SIG-M5 (cell line): Measurements from ENCODE around the gene PRRC2A.

Source experiments
- DNase-seq: peaks from one replicate; lab custom pipeline; 2025; lab: John Stamatoyannopoulos, UW

Gene PRRC2A

DNA sequence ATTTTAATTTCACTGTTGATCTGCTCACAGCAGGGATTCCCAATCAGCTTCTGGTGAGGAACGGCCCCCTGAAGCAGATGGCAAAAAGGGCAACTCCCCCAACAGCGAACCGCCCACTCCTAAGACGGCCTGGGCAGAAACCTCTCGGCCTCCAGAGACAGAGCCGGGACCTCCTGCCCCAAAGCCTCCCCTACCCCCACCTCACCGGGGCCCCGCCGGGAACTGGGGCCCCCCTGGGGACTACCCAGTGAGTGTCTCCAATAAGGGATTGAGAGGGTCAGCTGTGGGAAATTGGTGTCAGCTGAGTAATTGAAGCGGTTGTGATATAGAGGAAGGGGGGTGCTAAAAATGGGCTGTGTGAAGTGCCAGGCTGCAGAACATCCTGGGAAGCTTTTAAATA is 6.4 kb downstream of the PRRC2A start:
- DNase-seq = no peak

DNA sequence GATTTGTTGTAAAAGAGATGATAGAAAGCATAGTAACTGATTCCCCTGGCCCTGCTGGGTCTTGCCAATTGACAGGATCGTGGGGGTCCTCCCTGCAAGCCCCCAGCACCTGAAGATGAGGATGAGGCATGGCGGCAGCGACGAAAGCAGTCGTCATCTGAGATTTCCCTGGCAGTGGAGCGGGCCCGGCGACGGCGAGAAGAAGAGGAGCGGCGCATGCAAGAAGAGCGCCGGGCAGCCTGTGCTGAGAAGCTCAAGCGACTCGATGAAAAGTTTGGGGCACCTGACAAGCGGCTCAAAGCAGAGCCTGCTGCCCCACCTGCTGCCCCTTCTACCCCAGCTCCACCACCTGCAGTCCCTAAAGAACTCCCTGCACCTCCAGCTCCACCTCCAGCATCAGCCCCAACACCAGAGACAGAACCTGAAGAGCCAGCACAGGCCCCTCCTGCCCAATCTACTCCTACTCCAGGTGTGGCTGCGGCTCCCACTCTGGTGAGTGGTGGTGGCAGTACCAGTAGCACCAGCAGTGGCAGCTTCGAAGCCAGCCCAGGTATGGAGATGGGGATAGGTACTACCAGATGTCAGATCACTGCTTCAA is 7.3 kb downstream of the PRRC2A start:
- no peak for DNase-seq

DNA sequence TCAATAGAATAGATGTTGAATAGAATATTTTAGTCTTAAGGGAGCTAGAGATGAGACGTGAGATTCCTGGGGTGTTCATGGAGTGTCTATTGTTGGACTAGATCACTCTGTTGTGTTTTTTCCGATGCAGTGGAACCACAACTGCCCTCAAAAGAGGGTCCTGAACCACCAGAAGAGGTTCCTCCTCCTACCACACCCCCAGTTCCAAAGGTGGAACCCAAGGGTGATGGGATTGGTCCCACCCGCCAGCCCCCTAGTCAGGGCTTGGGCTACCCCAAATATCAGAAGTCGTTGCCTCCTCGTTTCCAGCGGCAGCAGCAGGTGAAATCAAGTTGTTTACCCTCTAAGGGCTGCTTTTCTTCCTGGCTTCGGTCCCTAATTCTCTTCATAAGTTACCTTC is 8.5 kb downstream of the PRRC2A start:
- DNase-seq = no peak

DNA sequence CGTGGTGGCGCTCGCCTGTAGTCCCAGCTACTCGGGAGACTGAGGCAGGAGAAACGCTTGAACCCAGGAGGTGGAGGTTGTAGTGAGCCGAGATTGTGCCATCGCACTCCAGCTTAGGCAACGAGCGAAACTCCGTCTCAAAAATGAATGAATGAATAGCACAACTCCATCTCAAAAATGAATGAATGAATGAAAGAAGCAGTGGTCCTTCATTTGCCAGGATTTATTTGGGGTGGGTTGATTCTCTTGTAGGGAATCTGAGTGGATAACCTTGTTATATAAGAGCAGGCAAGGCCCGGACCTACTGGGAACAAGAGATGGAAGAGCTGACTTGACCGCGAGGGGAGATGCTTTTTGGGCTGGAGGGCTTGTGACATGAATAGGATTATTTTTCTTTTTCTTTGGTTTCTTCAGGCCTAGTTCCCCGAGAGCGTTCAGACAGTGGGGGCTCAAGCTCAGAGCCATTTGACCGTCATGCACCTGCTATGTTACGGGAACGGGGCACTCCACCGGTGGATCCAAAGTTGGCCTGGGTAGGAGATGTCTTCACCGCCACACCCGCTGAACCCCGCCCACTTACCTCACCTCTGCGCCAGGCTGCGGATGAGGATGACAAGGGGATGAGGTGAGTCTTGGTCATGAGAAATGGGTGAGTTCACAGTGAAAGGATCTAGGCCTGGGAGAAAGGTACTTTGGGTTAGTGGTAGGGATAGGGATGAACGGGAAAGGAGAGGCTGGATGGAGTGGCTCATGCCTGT is 9.8 kb downstream of the PRRC2A start:
- DNase-seq = no peak

DNA sequence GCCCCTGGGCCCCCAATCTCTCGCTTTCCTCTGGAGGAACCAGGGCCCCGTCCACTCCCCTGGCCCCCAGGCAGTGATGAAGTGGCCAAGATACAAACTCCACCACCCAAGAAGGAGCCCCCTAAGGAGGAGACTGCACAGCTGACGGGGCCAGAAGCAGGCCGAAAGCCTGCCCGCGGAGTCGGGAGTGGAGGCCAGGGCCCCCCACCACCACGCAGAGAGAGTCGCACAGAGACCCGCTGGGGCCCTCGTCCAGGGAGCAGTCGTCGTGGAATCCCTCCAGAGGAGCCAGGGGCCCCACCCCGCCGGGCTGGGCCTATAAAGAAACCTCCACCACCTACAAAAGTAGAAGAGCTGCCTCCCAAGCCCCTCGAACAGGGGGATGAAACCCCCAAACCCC is 10.7 kb downstream of the PRRC2A start:
- DNase-seq = no peak

DNA sequence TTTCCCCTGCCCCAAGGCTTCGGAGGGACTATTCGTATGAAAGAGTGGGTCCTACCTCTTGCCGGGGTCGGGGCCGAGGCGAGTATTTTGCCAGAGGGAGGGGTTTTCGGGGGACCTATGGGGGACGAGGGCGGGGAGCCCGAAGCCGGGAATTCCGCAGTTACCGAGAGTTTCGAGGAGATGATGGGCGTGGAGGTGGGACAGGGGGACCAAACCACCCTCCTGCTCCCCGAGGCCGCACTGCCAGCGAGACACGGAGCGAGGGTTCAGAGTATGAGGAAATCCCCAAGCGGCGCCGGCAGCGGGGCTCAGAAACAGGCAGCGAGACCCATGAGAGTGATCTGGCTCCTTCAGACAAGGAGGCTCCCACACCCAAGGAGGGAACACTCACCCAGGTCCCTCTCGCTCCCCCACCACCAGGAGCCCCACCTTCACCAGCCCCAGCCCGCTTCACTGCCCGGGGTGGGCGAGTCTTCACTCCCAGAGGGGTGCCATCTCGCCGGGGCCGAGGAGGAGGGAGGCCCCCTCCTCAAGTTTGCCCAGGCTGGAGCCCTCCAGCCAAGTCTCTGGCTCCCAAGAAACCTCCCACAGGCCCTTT is 11.3 kb downstream of the PRRC2A start:
- DNase-seq = no peak

DNA sequence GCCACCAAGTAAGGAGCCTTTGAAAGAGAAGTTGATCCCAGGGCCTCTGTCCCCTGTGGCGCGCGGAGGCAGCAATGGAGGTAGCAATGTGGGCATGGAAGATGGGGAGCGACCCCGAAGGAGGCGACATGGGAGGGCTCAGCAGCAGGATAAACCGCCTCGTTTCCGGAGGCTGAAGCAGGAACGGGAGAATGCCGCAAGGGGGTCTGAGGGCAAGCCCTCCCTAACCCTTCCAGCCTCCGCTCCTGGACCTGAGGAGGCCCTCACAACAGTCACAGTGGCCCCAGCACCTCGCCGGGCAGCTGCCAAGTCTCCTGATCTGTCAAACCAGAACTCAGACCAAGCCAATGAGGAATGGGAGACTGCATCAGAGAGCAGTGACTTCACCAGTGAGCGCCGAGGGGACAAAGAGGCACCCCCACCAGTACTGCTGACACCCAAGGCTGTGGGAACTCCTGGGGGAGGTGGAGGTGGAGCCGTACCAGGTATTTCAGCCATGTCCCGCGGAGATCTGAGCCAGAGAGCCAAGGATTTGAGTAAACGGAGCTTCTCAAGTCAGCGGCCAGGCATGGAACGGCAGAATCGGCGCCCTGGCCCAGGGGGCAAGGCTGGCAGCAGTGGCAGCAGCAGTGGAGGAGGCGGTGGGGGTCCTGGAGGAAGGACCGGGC is 11.9 kb downstream of the PRRC2A start:
- DNase-seq = no peak

DNA sequence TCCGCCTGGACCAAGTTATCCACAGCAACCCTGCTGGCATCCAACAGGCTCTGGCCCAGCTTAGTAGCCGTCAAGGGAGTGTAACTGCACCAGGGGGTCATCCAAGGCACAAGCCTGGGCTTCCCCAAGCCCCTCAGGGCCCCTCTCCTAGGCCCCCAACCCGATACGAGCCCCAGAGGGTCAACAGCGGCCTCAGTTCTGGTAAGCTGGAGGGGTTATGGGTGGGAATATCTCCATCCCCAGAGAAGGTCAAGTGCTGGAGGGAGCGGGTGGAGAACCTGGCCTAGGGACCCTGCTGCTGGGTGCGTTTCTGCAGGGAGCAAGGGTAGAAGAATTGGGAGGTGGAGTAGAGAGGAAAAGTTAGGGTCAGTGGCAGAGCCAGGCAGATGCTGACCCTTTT is 12.9 kb downstream of the PRRC2A start:
- no peak for DNase-seq

DNA sequence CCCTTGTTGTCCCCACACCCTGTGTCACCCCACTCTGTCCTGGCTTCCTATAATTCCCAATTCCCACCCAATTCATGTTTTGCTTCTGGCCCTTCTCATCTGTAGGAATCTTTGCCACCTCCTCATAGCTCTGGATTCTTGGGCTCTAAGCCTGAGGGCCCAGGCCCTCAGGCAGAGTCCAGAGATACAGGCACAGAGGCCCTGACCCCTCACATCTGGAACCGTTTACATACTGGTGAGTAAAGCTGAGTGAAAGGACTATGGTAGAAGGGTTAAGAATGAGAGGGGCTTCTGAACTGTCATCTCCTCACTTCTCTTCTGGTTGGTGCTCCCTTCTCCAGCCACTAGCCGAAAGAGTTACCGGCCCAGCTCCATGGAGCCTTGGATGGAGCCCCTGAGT is 13.6 kb downstream of the PRRC2A start:
- DNase-seq = no peak

DNA sequence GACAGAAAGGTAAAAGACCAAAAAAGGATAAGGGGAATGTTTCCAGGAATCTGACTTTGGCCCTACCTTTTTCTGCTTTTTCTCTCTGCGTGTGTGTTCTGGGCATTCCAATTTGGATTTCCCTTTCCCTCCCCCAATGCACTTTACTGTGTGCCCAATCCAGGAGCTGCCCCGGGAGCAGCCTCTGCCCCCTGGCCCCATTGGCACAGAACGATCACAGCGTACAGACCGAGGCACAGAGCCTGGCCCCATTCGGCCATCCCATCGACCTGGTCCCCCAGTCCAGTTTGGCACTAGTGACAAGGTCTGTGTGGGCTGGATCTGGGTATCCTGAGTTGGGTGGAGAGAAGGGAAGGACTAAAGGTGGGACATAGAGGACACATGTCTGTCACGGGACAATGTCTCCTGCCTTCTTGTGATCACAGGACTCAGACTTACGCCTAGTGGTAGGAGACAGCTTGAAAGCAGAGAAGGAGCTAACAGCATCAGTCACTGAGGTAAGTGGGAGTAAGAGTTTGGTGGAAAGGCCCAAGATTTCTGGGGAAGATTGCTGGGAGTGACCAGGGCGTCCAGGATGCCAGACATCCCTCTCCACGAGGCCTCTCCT is 14.6 kb downstream of the PRRC2A start:
- DNase-seq = no peak

DNA sequence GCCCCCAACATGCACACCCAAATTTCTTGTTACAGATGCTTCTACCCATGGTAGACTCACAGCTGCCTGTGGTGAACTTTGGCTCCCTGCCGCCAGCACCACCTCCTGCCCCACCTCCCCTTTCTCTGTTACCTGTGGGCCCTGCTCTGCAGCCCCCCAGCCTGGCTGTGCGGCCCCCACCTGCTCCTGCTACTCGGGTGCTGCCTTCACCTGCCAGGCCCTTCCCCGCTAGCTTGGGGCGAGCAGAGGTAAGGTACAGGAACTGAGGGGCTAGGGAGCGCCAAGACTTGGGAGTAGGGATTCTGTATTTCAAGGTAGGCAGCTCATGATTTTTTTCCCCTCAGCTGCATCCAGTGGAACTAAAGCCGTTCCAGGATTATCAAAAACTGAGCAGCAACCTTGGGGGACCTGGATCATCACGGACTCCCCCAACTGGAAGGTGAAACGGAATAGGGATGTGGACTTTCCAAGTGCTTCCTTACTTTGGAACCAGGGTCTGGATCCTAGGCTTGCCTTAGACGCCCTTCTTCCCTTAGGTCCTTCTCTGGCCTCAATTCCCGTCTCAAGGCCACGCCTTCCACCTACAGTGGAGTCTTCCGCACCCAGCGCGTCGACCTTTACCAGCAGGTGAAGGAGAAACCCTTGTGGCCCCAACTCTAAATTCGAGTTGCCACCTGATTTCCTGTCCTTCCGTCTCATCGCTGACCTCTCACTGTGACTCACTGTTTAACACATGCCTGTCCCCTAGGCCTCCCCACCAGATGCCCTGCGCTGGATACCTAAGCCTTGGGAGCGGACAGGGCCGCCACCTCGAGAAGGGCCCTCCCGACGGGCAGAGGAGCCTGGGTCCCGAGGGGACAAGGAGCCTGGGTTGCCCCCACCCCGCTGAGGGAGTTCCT is 16.4 kb downstream of the PRRC2A start:
- DNase-seq = no peak

DNA sequence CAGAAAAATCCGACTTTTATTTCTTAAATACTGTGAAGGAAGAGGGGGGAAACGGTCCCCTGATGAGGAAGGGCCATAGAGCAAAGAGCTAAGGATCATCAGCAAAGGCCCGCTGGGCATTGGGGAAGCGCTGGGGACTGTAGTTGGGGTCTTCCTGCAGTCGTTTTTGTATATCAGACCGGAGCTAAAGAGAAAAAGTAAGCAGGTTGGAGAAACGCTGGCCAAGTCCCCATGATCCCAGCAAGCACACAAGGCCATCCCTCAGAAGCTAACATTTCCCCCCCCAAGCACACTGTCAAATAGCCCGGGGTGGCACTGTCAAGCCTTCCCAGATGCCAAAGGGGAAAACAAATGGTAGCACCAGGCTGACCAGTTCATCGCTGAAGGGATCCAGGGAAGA is 18.5 kb downstream of the PRRC2A start:
- no peak for DNase-seq

DNA sequence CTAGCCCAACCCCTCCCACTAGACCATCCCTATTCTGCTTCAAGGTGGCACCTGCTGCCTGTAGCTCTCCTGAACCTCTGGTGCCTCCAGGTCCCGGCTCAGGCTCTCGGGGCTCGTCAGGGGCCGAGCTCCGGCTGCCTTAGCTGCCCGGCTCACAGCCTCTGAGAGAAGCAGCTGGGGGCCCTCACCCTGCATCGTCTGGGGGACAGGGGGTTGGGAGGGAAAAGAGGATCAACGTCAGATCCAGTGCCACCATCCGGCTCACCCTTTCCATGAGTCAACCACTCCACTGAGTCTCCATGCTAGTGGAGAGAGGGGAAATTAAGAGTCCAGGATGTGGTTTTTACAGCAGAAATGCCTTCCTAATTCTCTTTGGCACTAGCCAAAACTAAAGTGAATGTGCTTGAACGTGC is 18.9 kb downstream of the PRRC2A start:
- DNase-seq = no peak

DNA sequence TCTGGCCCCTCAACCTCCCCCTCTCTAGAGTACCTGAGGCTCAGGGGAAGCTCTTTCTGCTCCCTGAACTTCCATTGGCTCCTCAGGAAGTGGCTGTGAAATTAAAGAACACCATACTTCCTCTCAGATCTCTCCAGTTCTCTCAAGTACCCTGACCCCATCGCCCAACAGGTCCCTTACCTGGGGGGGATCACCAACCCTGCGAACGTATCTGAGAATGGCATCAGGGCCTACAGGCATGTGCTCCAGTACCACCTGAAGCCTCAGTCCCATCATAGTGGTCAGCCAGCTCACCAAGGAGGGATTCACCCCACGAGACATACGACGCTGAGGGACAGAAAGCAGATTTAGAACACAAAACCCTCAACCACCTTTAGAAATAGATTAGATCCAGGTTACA is 20.1 kb downstream of the PRRC2A start:
- no peak for DNase-seq

DNA sequence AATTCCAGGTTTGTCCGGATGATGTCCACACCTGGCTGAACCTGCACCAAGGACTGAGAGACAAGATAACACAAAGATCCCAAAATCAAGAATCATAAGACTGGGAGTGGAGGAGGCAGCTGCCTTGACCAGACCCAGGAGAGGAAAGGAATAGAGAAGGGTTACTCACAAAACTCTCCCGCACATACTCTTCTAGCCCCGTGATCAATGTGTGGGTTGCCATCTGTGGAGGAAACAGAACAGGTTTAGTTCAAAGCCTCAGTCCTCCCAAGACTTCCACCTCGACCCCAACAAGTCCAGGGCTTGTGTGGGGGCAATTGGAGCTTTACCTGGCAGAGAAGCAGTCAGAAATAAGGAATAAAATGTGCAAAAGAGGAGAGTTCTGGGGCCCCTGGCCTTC is 20.9 kb downstream of the PRRC2A start:
- DNase-seq = no peak

DNA sequence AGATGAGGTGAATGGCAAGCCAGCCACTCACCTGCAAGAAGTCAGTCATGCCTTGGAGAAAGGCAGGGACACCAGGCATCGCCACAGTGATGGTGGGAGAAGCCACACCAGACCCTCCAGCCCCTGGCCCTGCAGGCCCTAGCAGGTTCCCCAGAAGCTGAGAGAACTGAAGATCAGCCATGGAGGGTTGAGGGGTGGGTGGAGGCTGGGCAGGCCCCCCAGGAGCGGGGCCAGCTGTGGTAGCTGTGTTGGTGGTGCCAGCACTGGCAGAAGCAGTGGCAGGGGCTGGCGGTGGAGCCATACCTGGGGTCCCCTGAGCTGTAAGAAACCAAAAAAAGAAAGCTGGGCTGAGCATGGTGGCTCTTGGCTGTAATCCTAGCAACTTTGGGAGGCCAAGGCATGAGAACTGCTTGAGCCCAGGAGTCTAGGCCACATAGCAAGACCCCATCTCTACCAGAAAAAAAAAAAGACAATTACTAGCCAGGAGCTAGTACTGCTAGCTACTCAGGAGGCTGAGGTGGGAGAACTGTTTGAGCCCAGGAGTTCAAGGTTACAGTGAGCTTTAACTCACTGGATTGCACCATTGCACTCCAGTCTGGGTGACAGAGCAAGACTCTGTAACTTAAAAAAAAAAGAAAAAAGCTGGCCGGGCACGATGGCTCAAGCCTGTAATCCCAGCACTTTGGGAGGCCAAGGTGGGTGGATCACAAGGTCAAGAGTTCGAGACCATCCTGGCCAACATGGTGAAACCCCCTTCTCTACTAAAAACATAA is 22.5 kb downstream of the PRRC2A start:
- no peak for DNase-seq

DNA sequence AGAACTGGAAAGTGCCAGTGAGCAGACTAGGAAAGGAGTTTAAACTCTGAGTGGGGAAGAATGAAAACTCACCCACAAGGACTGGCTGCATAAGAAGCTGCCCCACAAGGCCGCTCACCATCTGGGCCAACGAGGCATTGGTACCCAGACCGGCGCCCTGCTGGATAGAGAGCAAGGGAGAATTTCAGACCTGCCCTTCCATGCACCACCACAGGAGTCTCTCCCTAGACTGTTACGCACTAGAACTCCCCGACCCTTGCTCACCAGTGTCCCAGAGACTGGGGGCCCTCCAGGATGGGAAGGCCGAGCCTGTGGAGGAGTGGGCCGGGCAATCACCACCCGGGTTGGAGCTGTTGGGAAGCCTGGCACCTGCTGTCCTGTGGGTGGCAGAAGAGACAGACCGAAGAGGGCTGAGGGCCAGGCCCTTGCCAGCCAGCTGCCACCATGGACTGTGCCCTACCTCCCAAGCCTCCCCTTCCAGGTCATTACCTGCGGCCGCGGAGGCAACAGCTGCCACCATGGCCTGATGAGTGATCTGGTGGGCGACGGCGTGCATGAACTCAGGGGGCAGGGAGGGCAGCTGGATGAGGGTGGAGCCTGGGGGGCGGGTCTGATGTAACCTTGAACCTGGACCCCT is 23.4 kb downstream of the PRRC2A start:
- no peak for DNase-seq

DNA sequence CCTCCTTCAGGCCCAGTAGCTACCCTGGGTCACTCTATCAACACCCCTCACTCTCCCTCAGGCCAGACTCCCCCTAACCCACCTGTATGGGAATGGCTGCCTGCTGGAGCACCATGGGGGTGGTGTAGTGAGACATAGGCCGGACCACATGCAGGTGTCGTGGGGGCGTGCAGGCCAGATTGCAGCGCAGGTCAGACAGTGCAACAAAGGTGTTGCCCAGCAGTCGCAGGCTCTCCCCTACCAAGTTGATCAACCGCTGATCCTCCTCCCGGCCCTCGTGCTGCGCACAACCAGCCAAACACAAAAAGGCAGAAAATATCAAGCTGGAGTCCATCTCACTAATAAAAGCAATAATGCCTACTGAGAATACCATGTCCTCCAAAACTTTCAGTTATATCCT is 24.8 kb downstream of the PRRC2A start:
- no peak for DNase-seq

DNA sequence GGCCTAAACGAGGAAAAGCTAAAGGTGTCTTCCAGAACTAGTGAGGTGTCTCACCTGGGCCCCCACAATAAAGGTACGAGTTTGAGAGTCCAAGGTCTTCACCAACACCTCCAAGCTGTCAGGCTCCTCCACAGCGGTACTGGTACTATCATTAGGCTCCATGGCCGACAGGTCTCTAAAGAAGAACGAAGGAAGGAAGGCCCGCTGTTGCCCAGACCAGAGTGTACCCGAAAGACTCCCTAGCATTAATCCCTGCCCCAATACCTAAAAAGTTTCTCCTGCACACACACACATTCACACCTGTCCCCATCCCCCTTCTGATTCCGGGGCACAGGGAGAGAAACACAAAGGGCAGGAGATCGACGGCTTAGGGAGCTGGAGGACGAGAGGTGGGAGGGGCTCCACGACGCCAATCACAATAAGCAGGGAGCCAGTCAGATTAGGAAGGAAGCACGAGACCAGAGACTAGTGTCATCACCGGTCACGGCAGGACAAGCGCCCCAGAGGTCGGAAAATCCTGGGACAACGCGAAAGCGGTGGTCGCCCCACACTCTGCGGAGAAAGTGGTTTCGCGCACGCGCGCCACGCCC is 31.2 kb downstream of the PRRC2A start:
- peak; percentile 33 for DNase-seq
